OCI-M2 (cell line): ENCODE data around the gene ANKS1A.

Experiments
- DNase-seq: peaks from one replicate; lab custom pipeline; 2025; ENCODE audit not compliant: unreplicated experiment; lab: John Stamatoyannopoulos, UW

The ANKS1A gene

DNA sequence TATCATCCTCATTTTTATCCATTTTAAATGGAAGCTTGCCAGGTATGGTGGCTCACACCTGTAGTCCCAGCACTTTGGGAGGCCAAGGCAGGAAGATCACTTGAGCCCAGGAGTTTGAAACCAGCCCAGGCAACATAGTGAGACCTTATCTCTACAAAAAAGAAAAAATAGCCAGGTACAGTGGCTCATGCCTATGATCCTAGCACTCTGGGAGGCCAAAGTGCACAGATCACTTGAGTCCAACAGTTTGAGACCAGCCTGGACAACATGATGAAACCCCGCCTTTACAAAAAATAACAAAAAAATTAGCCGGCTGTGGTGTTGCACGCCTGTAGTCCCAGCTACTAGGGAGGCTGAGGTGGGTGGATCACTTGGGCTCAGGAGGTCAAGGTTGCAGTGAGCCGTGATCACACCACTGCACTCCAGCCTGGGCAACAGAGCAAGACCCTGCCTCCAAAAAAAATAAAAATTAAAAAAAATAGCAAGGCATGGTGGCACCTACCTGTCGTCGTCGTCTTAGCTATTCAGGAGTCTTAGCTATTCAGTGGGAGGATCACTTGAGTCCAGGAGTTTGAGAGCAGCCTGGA, 163.0 kb downstream of the ANKS1A start:
- no peak for DNase-seq

DNA sequence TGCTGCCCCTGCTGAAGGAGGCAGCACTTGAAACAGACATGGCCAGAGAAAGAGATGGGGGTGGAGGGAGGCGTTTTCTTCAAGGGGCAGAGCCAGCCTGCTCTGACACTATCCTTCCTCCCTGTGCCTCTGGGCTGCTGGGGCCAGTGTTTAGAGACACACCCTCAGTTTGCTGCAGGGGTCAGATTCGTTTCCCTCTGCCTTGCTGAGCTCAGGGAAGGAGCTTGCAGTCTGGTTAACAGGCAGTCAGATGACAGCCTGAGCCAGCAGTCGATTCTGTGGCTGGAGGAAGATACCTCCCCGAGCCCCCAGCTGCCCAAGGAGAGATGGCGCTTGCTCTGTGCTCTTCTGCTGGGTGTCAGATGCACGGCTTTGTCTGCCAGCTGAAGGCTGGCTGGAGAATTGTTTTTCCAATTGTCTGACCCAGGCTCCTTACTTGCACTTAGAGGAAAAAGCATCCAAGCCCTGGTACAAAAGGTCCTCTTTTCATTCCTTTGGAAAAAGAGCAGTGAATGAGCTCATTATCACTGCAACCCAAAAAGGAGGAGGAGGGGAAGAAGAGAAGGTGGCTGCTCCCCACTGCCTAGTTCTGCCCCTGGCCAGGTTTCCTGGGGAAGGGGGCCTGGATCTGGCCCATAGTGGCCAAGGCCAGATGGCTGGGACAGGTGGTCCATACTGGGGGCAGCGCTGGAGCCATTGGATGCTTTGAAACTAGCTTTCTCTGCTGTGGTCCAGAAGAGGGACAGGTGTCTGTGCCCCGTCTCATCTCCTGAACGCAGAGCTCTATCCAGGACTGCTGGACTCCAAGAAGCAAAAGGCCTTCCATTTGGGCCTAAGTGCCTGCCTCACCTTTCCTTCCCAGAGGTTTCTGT, 163.9 kb downstream of the ANKS1A start:
- DNase-seq, result no peak

DNA sequence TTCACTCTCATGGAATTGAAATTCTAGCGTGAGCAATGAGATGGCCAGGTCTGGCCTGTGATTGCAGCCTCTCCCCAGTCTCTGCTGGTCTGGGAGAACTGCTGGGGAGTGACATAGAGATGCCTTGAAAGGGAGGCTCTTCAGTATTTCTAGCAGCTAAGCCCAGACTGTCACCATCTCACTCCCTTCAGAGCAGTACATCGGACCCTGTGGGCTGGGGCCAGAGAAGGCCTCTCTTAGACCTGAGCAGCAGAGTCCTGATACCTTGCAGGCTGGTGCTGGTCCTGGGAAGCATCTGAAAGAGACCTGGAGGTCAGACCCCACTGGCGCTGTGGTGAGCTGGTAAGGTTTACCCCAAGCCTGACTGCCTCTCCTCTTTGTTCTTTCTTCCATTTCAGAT, 164.6 kb downstream of the ANKS1A start:
- no peak for DNase-seq

DNA sequence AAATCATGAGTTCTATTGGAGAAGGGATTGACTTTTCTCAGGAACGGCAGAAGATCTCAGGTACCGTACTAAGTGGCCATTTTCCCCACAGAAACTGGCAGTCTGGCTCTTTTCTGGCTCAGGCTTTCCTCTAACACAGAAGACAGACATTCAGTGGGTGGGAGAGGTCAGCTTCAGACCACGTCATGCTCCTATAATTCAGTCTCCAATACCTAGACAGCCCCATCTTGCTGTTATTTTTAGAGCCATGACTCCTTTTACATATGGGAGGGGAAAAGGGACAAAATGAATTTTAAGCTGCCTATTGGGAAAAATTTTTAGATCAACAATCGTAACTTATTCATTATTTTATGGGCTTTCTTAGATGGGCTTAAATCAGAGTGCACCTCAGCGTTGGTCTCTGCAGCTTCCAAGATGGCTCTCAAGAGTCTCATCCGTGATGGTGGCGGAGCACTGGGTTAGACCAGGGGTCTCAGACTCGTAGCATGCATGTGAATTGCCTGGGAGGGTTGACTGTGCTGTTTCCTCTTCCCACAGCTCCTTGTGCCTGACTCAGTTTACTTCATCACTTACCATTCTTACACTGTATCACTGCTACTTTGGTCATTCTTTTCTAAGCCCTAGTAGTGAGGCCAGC, 165.2 kb downstream of the ANKS1A start:
- no peak for DNase-seq

DNA sequence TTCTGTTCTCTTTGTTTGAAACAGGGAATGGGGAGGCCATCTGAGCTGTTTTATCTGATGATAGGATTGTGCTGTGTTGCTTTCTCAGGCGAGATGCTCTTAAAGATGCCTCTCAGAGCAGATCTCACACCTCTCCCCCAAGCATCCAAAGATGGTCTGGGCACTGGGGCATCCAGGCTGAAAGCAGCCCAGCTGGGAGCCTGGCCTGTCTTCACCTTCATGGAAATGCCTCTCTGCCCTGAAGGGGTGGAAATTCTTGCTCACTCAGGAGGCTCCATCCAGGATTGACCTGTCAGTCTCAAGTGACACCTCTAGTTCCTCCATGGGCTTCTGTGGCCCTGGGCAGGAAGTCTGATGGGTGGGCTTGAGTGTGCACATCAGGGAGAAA, 165.7 kb downstream of the ANKS1A start:
- no peak for DNase-seq

DNA sequence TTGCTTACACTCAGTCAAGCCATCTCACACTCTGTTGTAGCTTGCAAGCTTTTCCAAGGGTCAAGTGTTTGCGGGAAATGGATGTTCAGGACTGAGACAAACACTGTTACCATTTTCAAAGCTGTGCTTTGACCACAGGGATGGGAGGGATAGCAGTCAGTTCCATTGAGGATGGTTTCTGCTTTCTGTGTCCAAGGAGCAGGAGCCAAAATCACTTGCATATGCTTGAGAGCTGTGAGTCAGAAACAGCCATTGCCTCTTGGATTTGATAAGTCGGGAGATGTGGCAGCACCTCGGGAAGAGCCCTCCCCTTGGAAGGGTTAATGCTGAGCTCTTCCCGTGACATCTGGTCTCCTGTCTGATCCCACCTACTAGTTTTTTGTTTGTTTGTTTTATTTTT, 166.8 kb downstream of the ANKS1A start:
- no peak for DNase-seq

DNA sequence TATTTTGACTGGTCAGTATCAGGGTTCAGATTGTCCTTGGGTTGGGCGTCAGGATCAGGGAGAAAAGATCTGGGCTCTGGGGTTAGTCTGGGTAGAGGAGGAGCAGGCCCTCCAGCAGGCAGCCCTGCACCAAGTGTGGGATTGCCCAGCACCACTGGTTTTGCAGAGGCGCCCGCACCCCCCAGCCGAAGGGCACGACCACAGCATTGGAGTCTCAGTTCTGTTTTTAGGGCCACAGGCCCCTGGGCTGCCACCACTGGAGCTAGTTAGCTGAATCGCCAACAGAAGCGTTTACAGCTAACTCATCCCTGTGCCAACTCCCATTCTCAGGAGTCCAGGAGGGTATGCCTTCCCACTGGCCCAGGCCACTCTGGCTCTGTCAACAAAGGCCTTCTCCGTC, 167.9 kb downstream of the ANKS1A start:
- no peak for DNase-seq

DNA sequence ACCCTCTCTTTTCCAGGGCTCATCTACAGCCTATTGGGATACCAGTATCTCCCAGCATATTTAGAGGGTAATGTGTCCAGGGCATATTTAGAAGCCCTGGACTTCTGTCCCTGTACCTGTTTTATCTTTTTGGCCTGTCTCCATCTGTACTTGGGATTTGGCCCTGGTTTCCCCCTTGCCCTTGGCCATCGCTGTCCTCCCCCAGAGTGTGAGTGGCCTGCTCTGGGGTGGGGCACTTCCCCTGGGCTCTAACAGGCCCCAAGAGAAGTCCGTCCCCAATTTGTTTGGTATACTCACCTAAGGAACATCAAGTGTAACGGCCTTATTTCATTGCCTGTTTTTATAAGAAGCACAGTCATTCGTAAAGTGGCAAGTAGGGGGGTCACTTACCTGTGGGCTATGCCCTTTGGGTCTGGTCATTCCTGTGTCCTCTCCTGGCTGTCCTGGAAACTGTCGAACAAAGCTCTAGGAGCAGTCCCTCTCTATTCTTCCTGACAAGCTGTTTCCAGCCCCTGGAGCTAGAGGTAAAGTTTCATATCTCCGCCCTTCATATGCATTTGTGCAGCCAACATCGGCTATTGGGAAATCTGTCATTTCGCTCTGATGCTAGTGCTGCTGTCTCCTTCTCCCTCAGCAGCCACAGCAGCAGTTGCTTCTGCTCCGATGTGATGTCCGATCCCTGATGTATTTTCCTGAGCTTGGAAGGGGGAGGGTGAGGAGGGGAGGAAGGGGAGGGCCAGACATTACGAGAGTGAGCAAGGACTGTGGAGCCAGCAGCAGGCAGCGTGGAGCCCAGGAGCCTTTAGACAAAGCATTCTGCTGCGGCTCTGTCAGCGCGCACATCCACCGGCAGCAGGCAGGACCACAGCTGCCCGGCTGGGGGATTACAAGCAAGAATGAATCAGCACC, 168.6 kb downstream of the ANKS1A start:
- DNase-seq, result no peak

DNA sequence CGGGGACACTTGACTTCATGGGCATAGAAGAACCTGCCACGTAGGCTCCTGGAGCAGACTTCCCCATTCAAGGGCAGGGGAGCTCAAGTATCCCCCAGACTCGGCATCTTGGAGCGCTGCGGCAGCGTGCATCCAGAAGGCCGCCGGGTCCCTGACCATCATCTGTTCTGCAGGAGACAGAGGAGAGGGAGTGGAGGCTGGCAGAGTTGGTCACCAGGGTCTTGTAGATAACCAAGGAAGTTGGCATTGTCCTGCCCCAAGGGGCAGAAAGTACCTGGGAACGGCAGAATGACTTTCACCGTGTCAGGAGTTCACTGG, 169.3 kb downstream of the ANKS1A start:
- DNase-seq, result no peak

DNA sequence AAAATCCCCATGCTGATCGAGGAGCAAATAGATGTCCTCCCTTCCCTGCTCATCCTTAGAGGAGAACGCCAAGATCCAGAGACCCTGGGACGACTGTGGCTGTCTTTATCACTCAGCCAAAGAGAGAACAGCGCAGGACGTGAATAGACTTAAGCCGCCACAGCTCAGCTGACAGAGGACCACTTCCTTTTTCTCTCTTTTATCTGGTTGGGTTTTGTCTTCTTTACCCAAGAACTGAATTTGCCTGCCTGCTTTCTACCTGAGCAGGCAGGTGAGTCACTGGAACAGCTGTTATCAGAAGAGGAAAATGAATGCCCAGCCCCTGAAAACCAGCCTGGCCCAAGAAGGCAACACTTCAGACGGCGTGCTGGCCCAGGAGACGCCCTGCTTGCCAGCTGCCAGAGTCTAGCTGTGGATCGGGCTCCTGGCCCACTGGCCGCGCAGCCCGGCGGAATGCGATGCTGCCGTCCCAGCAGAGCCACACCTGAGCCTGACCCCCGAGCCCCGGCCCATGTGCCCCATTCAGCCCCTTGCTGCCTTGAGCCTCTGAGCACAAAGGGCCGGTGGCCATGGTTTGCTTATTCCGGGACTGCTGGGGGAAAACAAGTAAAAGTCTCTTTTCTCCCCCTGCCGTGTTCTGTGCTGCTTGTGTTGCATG, 169.9 kb downstream of the ANKS1A start:
- no peak for DNase-seq

DNA sequence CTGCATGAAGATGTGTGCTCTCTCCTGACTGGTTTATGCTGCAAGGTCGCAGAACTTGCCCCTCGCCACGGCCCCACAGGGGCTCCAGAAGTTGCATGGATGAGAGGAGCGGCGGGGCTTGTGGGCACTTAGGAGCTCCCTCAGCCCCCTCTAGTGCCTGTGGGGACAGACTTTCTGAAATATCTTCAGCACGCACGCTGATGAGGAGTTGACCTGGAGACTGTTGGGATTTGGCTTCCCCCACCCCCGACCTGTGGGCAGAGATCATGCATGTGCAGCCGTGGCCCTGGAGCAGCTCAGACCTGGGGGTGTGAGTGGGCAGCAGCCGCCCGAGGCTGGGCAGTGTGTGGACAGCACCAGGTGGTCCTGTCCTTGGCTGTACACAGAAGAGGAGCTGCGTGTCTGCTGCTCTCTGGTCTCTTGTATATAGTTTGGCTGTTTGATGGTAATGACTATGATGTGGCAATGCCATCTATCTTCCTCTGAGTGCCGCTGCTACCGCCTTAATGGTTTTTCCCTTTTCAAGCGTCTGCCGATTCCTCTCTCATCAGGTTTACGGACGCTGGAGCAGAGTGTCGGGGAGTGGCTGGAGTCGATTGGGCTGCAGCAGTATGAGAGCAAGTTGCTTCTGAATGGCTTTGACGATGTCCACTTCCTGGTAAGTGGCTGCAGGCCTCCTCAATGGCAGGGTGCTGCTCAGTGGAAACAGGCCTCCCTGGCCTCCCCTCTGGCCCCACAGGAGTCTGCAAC, 170.7 kb downstream of the ANKS1A start:
- no peak for DNase-seq

DNA sequence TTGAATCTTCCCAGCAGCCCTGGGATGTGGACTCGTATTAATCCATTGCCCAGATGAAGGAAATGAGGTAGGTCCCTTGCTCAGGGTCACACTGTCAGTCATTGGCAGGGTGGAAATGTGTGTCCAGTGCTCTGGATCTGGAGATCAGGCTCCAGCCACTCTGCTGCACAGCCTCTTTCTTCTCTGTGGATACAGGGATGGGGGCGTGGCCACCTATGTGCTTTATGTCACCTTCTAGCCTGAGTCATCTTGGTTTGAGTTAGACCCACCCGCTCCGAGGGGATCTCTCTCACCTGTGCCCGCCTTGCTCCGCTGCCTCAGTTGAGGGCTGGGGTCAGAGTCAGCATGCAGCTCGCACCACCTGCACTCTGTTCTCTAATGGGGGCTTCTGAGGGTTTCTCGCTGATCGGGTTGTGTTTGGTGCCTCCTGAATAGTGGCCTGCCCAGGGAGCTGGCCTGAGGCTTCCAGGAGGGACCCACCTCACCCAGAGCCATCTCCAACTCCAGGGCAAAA, 172.1 kb downstream of the ANKS1A start:
- no peak for DNase-seq

DNA sequence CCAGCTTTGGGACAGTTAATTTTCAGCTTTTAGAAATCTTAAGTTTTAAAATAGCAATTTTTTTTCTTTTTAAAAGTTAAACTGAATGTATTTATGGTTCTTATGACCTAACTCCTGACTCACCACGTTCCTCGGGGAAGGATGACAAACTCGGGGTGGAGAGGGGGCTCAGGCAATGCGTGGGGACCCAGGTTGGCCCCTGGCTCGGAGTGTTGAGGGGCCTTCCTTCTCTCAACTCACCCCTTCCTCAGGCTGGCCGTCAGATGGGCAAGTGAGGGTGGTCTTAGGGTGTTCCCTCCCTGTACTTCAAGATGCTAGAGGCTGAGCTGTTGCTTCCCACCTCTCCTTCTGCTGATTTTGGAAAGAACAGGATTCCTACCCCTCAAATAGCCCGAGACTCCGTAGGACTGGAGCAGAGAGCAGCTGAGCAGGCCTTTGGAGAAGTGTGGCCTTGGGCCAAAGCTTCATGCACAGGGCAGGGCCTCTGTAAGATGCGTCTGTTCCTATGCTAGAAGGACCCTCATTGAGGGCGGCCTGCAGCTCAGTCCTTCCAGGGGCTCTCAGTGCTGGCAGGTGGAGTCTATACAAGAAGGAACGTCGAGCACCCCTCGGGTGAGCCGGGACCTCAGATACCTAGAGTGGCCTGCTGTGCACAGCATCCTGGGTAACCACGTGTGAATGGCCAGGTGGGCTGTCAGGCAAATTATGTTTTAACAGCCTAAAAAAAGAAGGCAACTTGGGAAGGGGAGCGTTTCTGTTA, 172.8 kb downstream of the ANKS1A start:
- DNase-seq, result no peak

DNA sequence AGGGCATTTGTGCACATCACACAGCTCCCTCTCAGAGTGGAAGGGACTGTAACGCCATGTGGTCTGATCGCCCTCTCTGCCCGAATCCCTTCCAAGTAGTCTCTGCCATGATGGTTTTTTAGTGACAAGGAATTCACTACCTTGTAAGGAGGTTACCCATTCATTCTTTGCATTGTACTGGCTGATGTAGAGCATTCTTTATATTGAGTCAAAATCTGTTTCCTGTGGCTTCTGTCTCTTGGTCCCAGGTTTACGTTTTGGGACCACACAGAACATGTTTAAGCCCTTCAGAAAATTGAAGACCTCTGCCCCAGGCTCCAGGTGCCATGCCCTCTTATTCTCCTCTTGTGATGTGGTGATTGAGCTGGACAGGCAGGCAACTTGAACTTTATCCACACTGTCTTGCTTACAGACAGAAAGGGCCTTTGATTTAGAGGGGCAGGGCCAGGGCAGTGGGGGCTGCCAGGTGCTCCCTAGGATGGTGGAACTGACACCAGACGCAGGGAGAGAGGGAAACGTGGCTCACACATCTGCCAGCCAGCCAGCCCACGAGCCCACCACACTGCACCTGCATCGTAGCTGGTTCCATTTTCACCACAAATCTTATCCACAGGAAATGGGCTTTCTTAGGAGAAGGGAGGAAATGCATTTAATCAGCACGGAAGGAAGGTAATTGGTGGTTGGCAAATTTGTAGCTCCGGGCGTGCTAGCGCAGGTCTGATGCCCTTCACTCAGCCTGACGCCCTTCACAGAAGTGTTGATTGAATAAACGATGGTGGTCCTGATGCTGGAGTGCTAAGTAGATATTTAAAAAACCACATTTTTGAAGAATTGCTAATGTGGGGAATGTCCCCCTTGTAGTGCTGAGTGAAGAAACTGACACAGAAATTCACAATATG, 173.9 kb downstream of the ANKS1A start:
- DNase-seq, result no peak

DNA sequence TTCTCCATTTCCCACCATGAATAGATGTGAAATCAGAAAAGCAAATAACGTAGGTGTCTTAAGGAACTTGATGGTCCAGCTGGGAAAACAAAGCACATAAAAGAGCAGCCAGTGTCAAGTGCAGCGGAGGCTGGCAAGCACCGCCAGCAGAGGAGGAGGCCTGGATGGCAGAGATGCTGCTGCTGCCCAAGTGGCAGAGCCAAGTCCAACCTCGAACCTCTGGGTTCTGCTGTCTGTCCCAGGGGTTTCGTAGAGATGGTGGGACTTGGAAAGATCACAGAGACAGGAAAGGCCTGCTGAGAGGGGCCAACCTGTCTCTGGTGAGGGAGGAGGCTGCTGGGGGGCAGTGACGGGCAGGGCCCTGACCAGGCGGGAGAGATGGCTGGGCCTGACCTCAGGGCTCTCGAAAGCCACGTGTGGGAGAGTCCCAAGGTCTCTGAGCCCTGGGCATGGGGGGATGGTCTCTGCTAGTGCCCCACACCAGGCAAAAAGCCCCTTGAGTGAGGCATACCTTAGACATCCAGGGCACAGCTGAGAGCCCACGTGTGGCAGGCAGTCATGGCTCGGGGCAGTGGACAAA, 174.7 kb downstream of the ANKS1A start:
- no peak for DNase-seq

DNA sequence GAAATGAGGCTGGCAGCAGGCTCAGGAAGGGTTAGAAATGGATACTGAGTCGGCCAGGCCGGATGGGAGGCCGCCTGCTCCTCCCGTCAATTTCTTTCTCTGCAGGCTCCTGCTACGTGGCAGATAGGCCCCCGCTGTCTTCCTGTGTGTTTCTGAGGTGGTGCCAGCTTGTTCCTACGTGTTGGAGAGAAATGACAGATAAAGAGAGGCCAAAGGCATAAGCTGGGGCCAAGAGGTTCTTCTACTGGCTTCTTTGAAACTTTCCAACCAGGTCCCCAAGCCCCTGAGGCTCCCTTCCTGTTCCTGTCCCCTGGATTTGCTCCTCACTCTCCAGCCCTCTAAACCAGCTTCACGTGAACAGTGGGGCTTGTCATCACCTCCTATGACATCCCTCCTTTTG, 175.2 kb downstream of the ANKS1A start:
- no peak for DNase-seq

DNA sequence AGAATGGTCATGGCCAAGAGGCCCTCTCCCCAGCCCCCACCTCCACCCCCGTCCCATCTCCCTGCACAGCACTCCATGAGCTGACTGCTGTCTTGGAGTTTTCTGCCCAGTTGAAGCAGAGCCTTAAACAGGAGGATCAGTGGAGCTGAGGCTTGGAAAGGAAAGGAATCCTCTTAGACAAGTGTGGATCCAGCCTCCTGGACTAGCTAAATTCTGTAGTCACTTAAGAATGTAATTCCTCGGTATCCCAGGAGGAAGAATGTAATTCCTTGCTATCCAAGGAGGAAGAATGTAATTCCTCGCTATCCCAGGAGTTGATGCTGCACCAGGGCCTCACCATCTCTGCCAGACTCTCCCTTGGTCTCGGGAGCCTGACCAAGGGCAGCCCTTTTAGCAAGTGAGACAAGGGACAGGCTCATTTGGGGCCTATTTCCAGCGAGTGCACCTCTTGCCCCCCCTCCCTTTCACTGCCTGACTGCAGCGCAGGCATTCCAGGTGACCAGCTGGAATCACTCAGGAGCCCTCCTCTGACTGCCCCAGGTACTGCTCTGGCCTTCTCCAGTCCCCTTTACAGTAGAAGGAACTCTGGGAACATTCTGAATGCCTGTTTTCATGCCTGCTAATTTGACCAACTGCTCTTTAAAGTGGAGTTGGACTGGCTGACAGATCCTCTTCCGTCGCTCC, 175.8 kb downstream of the ANKS1A start:
- DNase-seq, result no peak
